Superior temporal gyrus (tissue), 1 donor: ENCODE data around the gene PIGM.

Experiments
- DNase-seq: peaks from one replicate; pipeline ENCODE4 v3.0.0-alpha.2; 2016; ENCODE audit errors: extremely low spot score

PIGM gene

DNA sequence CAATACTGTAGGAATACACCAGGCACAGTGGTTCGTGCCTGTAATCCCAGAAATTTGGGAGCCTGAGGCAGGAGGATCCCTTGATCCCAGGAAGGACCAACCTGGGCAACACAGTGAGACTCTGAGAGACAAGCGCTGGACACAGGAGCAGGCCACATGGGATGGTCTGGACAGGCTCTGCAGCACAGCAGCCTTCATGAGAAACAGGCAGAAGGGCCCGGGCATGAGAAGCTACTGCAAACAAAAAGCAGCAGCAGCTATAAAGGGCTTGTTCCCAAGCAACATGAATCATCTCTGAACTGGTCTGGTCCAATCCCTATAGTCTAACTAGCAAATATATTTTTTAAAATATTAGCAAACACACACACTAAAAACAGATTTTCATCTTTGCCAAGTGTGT, 42.2 kb downstream of the PIGM start:
- no peak for DNase-seq

DNA sequence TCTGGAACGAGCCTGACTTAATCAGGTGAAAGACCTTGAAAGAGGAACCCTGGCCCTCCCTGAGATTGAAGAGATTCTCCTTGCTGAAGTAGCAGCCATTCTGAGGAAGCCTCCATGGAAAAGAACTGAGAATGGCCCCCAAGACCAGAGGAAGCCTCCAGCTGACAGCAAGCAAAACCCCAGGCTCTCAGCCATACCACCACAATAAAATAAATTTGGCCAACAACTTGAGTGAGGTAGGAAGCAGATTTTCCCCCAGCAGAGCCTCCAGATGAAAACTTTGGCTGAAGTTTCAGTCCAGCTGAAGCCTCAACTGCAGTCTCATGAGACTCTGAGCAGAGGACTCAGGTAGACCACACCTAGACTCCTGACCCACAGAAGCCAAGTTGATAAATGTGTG, 43.8 kb downstream of the PIGM start:
- no peak for DNase-seq

DNA sequence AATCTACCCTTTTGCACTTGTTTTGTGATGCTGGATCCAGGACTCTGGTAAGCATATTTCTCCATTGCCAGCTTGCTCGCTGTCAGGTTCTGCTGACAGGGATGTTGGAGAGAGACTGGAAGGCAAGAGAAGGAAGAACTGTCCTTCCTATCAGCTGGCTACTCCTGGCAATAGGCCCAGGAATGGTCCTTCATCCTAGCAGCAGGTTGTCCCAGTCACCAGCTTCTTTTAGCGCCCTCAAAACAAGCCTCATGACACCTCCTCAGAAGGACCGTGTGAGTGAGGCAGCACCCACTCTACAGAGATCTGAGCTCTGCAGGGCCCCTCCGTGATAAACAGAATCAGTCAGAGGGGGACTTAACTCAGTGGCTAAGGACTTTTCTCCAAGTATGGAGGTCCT, 44.6 kb downstream of the PIGM start:
- no peak for DNase-seq

DNA sequence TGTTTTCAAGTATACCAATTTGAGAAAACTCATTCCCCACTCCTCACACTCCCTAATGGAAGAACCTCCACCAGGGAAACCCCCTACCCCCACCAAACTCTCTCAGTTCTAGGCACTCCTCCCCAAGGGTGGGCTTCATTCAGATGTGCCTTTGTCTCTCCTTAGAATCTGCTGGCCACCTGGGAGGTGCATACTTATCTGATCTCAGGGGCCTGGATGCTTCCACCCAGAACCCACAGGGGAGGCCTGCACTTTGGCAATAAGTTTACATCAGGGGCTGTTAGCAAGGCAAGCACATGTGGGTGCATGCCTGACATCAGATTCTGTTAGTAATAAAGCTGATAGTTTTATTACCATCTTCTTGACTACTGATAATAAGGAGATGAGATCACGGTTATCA, 45.3 kb downstream of the PIGM start:
- DNase-seq, result no peak

DNA sequence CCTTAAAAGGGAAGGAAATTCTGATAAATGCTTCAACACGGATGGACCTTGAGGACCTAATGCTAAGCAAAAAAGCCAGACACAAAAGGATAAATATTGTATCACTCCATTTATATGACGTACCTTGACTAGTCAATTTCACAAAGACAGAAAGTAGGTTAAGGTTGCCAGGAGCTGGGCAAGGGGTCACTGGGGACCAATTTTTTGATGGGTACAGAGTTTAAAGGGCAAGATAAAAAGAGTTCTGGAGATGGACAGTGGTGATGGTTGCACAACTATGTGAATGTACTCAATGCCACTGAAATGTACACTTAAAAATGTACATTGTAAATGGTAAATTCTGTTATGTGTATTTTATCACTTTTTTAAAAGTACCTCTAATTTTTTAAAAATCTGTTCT, 45.7 kb downstream of the PIGM start:
- DNase-seq, result no peak

DNA sequence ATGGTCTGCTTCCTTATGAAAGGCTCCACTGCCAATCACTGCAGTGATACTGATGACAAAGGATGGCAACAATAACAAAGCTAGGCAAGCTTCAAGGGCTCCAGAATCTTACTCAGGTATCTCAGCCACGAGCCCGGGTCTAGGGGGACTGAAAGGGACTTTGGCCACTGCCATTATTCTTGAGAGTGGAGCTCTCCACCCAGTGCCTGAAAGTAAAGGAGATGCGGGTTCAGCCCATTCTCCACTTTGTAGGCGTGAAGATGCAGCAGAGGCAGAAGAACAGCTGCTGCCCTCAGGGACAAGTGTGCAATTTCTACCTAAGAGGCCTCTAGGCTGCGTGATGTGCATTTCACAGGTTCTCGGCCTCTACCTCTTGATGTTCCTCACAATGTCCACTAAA, 46.3 kb downstream of the PIGM start:
- DNase-seq, result no peak

DNA sequence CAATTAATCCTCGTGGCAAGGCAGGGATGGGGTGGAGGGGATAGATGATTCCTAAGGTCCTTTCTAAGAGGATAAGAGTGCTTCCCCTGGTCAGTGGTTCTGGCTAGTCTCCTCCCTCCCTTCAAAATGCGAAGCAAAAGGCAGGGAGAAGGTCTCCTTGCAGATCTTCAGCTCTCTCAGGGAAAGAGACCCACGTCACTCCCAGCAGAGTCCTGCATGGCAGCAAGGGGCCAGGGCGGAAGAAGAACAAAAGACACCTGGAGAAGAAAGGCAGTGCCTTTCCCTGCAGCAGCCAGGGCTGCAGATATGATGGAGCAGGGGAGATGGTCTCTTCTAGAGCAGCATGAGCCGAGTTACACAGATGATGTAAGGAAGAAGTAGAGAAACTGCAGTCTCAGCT, 48.1 kb downstream of the PIGM start:
- no peak for DNase-seq

DNA sequence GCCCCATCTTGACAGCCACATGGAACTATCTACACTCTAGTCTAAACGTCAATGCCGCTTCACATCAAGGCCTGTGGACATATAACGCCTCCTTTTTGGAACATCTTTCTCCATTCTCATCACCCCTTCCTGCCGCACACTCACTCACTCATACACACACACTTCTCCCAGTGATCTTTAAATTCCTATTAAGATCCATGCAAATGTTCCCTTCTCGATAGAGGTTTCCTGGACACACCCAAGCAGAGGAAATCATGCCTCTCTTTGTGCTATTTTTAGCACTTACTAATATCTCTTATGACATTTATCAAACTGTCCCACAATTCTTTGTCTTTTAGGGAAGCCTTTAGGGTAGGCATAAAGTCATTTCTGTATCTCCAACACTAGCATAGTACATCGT, 49.5 kb downstream of the PIGM start:
- DNase-seq, result no peak

DNA sequence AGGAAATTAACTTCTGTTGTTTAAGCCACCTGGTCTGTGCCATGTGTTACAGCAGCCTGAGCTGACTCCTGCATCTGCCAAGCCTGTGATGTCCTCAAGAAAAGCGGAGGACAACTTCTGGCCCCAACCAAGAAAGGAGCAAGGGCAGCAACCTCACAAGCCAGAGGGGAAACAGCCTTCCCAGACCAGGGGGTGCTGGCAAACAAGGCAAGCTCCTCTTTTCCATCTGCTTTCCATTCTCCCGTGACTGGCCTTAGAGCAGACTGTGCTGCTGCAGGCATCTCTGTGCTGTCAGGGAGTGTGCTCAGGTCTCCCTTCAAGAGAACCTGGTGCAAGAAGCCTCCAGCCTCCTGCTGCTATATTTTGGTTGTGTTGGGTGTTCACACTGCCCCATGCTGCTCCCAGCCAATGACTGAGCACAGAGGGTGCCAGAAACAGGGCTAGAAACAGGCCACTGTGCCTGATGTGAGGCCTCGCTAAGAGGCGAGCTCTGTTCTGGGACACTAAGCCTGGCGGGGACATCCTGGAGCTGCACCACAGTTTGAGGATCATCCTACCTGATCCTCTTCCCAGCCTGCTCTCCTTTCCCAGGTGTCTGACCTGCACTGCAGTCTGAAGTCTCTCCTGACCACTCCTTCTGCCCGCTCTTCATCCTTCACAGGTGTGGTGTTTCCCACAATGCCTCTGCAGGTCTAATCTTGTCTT, 50.3 kb downstream of the PIGM start:
- DNase-seq, result no peak

DNA sequence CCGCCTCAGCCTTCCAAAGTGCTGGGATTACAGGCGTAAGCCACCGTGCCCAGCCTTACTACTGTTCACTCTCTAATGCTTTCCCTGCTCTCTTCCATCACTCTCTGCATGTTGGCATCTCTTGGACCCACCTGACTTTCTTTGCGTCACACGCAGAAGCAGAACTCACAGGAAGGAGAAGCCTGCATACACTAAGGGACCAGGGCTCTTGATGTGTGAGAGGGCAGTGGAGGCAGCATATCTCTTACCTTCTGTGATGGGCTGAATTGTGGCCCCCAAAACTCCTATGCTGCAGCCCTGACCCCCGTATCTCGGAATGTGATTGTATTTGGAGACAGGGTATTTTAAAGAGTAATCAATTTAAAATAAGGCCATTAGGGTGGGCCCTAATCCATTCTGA, 51.0 kb downstream of the PIGM start:
- DNase-seq, result no peak

DNA sequence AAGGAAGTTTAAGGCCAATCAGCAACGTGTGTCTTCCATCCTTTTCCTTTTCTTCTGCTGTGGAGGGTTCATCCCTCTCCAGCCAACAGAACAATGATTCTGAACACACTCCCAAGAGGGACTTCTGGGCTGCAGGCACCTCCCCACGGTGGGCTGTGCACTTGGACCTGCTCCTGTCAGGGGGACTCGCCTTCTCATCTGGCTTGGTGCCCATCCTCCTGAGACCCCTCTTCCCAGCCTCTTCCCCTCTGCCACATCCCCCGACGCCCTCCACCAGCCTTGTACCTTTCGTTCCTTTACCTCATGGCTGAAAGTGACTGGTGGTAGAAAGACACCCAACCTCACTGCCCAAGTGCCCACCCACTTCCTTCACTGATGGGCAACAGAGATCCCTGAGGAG, 51.7 kb downstream of the PIGM start:
- DNase-seq, result no peak

DNA sequence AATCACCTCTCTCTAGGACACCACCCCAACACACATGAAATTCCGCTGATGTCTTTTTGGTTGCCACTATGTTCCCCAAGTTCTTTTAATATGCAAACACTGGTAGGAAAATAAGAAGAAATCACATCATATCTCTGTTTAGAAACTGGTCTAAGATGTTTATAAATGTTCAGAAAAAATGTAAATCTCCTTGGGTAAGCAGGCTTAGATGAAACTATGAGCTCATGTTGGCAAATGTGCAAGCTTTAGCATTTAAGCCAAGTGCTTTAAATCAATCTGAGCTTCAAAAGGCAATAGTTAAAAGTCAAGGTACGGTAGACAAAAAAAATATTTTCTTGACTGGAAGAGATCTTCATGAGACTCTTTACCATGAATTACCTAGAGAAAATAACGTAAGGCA, 52.5 kb downstream of the PIGM start:
- no peak for DNase-seq

DNA sequence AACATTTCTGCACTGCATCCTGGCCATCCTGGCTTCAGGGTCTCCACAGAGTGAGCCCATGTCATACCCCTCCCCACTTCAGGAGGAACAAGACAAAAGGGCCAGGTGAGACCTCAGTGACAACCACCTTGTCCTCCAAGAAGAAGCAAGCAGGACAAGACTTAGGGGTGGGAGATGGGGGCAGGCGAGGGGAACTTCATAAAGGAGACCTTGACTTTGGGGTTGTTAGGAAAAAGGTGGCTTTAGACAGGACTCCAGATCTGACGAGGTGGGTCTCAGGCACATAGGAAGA, 53.7 kb downstream of the PIGM start:
- no peak for DNase-seq

DNA sequence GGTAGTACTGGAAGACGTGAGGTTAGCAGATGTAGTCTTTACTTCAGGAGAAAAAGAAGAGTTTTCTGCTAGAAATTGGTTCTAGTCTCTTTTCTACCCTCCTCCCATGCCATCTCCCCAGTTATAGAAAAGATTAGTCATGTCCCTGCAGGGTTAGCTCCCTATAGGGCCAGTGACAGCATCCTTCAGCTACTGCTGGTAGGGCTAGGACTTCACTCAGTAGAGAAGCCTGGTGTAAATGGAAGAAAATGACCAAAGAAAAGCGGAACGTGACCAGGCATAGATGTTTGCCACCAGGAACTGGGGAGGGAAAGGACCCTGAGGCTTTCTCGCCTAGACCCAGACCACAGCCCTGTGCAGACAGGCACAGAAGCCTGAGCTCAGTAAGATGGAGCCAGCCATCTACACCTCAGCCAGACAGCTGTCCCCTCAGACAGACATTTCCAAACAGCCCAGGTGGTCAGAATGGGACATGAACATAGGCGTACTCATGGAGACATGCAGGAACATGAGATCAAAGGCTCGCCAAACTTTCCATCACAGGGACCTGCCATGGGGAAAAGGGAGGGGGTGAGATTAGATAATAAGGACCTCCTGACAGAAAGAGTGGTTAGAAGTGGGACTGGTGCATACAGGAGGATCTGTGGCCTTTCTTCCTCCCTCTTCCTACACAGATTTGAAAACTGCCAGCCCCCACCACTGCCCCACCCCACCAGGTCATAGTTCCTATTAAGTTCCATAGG, 54.3 kb downstream of the PIGM start:
- no peak for DNase-seq
